ENCODE data around the gene METTL24. TPM values are rescaled to one million over a fixed set of nuclear protein-coding genes. Genes with fewer than 3 reads are reported as not detected.

METTL24 gene
- total RNA-seq, 2 donors from 2014 or later, result 12.1 to 27.6 TPM

DNA sequence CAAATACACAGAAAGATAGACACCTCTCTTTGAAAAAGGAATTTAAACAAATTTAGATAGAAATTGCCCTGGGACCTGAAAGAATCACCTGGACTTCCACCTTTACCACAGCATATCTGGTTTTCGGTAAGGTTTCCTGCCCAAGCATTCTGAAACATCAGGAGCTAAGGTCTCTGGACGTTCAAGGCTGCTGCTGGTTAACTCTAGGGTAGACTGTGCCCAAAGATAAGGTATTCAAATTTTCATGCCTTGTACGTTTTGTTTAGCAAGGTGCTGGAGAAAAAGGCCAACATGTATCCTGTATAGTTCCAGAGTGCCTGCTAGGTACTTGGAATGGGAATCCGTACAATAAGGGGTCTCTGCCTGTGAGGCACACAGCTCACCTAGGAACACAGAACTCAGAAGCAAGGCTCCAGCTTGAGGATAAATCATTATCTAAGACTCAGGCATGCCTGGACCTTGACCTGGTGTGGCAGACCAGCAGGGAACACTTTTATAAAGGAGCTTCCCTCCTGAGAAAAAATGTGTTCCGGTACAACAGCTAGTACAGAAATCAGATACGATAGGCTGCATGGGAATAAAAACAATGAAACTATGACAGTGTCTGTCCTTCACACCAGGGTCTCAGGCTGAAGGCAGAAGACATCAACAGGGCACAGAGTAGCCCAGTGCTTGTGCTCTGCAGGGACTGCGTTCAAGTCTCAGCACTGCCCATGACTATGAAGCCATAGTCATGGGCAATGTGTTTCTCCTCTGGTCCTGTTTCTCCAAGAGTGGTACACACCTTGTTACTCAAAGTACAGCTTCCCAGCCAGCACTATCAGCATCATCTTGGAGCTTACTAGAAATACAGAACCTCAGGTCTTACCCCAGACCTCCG, 70.4 kb downstream of the METTL24 start:
- DNase-seq (ENCODE audit: low spot score) (no peak), ATAC-seq (ENCODE audit: insufficient number of reproducible peaks, low FRiP score, low read depth) (no peak)
- H3K4me3 ChIP-seq, result no peak overlapping the region
- no peaks in the 10 kb centered on the region for H3K27me3 ChIP-seq (replicated peaks; ENCODE audit: insufficient read depth)
- no peak overlapping the region for H3K27ac ChIP-seq
- no peaks in the 10 kb centered on the region for H3K9me3 ChIP-seq
- peaks cover 0 to 12% of the 10 kb centered on the region in 2 donors for H3K4me1 ChIP-seq (ENCODE audit: control insufficient read depth in 1 of 2, low read depth in 2 of 2)
- TF ChIP-seq, protein P1, sequence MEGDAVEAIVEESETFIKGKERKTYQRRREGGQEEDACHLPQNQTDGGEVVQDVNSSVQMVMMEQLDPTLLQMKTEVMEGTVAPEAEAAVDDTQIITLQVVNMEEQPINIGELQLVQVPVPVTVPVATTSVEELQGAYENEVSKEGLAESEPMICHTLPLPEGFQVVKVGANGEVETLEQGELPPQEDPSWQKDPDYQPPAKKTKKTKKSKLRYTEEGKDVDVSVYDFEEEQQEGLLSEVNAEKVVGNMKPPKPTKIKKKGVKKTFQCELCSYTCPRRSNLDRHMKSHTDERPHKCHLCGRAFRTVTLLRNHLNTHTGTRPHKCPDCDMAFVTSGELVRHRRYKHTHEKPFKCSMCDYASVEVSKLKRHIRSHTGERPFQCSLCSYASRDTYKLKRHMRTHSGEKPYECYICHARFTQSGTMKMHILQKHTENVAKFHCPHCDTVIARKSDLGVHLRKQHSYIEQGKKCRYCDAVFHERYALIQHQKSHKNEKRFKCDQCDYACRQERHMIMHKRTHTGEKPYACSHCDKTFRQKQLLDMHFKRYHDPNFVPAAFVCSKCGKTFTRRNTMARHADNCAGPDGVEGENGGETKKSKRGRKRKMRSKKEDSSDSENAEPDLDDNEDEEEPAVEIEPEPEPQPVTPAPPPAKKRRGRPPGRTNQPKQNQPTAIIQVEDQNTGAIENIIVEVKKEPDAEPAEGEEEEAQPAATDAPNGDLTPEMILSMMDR (IDR thresholded peaks at IDR 0.05), result no peak
- H3K36me3 ChIP-seq, result no peaks in the 10 kb centered on the region

DNA sequence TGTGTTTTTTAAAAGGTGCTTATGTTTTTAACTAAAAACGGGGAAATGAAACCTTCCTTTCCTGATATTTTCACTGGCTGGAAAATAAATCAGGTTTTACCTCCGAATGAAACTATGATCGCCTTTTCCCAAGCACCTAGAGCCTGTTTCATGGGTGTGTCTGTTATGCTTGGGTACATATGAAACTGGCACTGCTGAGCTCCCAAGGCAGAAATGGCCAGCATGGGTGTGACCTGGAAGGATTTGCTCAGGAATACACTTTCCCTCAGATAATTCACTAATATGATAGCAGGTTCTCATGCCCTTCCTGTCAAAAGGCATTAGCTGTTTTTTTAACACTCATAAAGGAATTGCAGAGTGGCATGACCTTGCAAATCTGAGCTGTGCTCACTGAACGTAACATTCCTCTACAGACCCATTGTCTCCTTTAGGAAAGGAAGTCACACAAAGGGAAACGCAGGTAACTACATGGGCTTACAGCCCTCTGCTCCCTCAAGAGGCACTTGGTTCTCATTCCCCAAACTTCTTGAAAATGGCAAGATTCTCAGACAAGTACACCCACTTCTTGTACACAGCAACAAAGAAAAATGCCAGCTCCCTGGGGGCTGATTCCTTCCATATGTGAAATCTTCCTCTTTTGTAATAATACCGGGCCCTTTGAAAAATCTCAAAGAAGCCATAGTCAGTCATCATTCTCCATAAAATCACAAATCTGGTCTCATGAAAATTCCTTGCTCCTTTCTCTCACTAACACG, 72.7 kb downstream of the METTL24 start:
- H3K9me3 ChIP-seq, result no peaks in the 10 kb centered on the region
- no peak overlapping the region for H3K27ac ChIP-seq
- DNase-seq (ENCODE audit: low spot score) (no peak), ATAC-seq (ENCODE audit: insufficient number of reproducible peaks, low FRiP score, low read depth) (no peak)
- peaks cover 0 to 12% of the 10 kb centered on the region in 2 donors for H3K4me1 ChIP-seq (ENCODE audit: control insufficient read depth in 1 of 2, low read depth in 2 of 2)
- H3K36me3 ChIP-seq, result no peaks in the 10 kb centered on the region
- H3K4me3 ChIP-seq, result no peak overlapping the region
- TF ChIP-seq, protein P1 (IDR thresholded peaks at IDR 0.05), result no peak
- H3K27me3 ChIP-seq (replicated peaks; ENCODE audit: insufficient read depth), result no peaks in the 10 kb centered on the region

DNA sequence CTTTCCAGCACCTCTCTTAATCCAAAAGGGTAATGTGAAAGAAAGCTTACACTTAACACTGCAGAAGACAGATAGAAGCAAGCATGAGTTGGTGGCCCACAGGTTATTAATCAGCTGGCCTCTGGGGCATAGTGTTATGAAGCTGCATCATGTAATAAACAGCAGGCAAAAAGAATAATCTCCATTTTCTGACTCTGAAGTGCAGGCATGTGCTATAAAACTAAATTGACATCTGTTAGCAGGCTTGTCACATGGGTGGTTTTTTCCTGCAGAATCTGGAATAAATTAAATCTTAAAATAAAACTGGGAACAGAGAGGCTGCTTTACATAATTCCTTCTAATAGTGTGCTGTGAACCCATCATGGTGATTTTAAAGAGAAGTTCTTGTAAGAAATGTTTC, 73.3 kb downstream of the METTL24 start:
- TF ChIP-seq, protein P1 (IDR thresholded peaks at IDR 0.05), result no peak
- peaks cover 0 to 12% of the 10 kb centered on the region in 2 donors for H3K4me1 ChIP-seq (ENCODE audit: control insufficient read depth in 1 of 2, low read depth in 2 of 2)
- H3K27ac ChIP-seq, result no peak overlapping the region
- no peaks in the 10 kb centered on the region for H3K36me3 ChIP-seq
- ATAC-seq (ENCODE audit: insufficient number of reproducible peaks, low FRiP score, low read depth), result no peak
- DNase-seq (ENCODE audit: low spot score), result no peak
- H3K9me3 ChIP-seq, result no peaks in the 10 kb centered on the region
- no peaks in the 10 kb centered on the region for H3K27me3 ChIP-seq (replicated peaks; ENCODE audit: insufficient read depth)
- H3K4me3 ChIP-seq, result no peak overlapping the region

DNA sequence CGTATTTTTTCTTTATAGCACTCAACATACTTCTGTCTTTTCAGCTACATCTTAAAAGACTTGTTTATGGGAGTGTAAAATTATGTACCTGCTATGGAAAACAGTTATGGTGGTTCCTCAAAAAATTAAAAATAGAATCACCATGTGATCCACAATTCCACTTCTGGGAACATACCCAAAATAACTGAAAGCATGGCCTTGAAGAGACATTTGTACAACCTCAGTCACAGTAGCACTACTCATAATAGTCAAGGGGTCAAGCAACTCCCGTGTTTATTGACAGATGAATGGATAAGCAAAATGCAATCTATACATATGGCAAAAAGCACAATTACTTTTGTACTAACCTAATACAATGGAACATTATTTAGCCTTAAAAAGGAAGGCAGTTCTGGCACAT, 74.5 kb downstream of the METTL24 start:
- no peak for ATAC-seq (ENCODE audit: insufficient number of reproducible peaks, low FRiP score, low read depth)
- Histone ChIP-seq H3K27ac (no peak overlapping the region), H3K9me3 (no peaks in the 10 kb centered on the region), H3K4me1 (ENCODE audit: control insufficient read depth in 1 of 2, low read depth in 2 of 2) (peaks cover 0 to 12% of the 10 kb centered on the region in 2 donors), H3K4me3 (no peak overlapping the region), H3K27me3 (replicated peaks; ENCODE audit: insufficient read depth) (no peaks in the 10 kb centered on the region), H3K36me3 (no peaks in the 10 kb centered on the region)
- no peak for DNase-seq (ENCODE audit: low spot score)
- TF ChIP-seq, protein P1 (IDR thresholded peaks at IDR 0.05), result no peak

DNA sequence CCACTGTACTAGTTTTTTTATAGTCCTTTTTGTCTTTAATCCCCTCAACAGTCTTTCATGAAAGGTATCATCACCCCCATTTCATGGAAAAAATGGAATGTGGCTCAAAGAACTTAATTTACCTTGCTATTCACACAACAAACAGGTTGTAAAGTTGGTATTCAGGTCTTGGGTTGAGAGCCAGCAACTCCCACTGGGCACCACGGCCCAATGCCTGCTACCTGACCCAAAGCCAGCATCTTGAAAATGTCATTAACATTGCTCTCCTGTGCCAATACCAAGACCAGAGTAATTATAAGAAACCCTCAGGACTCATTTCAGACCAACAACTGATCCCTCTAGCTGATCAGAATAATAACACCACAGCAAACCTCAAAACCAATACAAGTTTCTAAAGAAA, 75.7 kb downstream of the METTL24 start:
- TF ChIP-seq, protein P1 (IDR thresholded peaks at IDR 0.05), result no peak

More for the DNA sequence above, 75.7 kb downstream of the METTL24 start:
- Histone ChIP-seq H3K4me1 (ENCODE audit: control insufficient read depth in 1 of 2, low read depth in 2 of 2) (peaks cover 0 to 18% of the 10 kb centered on the region in 2 donors), H3K27ac (no peak overlapping the region), H3K36me3 (no peaks in the 10 kb centered on the region), H3K27me3 (replicated peaks; ENCODE audit: insufficient read depth) (no peaks in the 10 kb centered on the region), H3K4me3 (no peak overlapping the region), H3K9me3 (no peaks in the 10 kb centered on the region)
- no peak for ATAC-seq (ENCODE audit: insufficient number of reproducible peaks, low FRiP score, low read depth)
- no peak for DNase-seq (ENCODE audit: low spot score)
